Mammary epithelial cell (primary cell): ENCODE data around the gene FOXK2.

Source experiments
- CTCF ChIP-seq, 2 donors: IDR thresholded peaks in 1 of 2; conservative IDR thresholded peaks in 1 of 2; 2 replicates each; pipeline ENCODE4 v1.5.1; 2011 to 2012; ENCODE audit warnings: inconsistent platforms in 2 of 2, low read length in 2 of 2, mild to moderate bottlenecking in 2 of 2, control low read depth in 1 of 2, low read depth in 1 of 2; ENCODE audit not compliant: insufficient read depth in 1 of 2; ENCODE audit errors: extremely low read depth in 1 of 2
- EZH2 ChIP-seq: IDR thresholded peaks from 2 replicates; pipeline ENCODE4 v1.6.1; 2012; ENCODE audit warnings: low read length, inconsistent platforms, borderline replicate concordance

GRCh38 chr17:82545071-82545462, 25.5 kb downstream of the FOXK2 start:
- TF ChIP-seq EZH2 (no peak), CTCF (conservative IDR thresholded peaks at IDR 0.05 in 1 of 2, IDR thresholded peaks at IDR 0.05 in 1 of 2; ENCODE audit: extremely low read depth in 1 of 2, insufficient read depth in 1 of 2, low read depth in 1 of 2, low read length in 2 of 2) (no peak)
